Measurements from ENCODE around the gene RPL36AL. TPM values are rescaled to one million over a fixed set of nuclear protein-coding genes. Genes with fewer than 3 reads are reported as not detected.

Gene RPL36AL
- total RNA-seq, 1 donor from 2014 or later = 170 TPM

DNA sequence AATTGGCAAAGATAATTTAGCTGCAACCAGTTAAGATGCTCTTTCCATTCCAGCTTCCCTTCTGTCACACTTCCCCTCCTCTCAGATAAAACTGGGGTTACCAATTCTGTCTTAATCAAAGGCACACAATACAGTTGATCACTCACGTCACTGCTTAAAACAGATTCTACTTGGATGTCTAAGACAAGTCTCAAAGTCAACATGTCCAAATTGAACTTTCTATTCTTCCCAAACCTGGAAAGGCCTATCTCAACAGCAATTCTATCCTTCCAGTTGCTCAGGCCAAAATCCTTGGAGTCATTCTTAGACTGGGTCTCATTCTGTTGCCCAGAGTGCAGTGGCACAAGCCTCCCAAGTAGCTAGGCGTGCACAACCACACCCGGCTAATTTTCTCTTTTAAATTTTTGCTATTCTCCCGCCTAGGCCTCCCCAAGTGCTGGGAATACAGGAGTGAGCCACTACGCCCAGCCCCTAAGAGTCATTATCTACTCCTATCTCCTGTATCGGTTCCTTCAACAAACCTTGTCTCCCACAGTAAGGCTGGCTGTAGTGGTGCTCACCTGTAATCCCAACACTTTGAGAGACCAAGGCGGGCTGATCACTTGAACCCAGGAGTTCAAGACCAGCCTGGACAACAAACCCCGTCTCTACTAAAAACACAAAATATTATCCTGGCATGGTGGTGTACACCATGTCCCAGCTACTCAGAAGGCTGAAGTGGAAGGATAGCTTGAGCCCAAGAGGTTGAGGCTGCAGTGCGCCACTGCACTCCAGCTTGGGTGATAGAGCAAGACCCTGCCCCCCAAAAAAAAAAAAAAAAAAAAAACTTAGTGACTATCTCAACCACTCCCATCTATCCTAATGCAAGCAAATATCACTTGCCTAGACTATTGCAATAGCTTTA lies 39.0 kb downstream of the RPL36AL start:
- Mint-ChIP-seq H3K27me3 (ENCODE audit: insufficient read depth, low read depth) (peaks cover 14% of the 10 kb centered on the region), H3K4me1 (peaks cover 28% of the 10 kb centered on the region), H3K27ac (no peak overlapping the region), H3K9me3 (peaks cover 4% of the 10 kb centered on the region), H3K36me3 (peaks cover 48% of the 10 kb centered on the region), H3K4me3 (peak overlapping the region; percentile 31)
- Histone ChIP-seq H3K79me2 (ENCODE audit: low read depth) (peaks cover 78% of the 10 kb centered on the region), H3K27ac (no peak overlapping the region), H3K4me1 (peaks cover 6% of the 10 kb centered on the region), H3K36me3 (peaks cover 15% of the 10 kb centered on the region), H3K27me3 (no peaks in the 10 kb centered on the region), H3K4me3 (no peak overlapping the region), H4K20me1 (ENCODE audit: low read depth) (peaks cover 79% of the 10 kb centered on the region), H3F3A (ENCODE audit: low read depth) (peaks cover 28% of the 10 kb centered on the region), H3K9ac (no peak overlapping the region), H3K9me3 (ENCODE audit: low read depth) (no peaks in the 10 kb centered on the region), H2AFZ (replicated peaks) (no peak overlapping the region), H3K4me2 (no peak overlapping the region)
- DNase-seq (ENCODE audit: low spot score) = no peak
- TF ChIP-seq EZH2phosphoT487 (IDR thresholded peaks at IDR 0.05) (no peak), EZH2 (IDR thresholded peaks at IDR 0.05) (no peak)
- TF ChIP-seq, protein P1, sequence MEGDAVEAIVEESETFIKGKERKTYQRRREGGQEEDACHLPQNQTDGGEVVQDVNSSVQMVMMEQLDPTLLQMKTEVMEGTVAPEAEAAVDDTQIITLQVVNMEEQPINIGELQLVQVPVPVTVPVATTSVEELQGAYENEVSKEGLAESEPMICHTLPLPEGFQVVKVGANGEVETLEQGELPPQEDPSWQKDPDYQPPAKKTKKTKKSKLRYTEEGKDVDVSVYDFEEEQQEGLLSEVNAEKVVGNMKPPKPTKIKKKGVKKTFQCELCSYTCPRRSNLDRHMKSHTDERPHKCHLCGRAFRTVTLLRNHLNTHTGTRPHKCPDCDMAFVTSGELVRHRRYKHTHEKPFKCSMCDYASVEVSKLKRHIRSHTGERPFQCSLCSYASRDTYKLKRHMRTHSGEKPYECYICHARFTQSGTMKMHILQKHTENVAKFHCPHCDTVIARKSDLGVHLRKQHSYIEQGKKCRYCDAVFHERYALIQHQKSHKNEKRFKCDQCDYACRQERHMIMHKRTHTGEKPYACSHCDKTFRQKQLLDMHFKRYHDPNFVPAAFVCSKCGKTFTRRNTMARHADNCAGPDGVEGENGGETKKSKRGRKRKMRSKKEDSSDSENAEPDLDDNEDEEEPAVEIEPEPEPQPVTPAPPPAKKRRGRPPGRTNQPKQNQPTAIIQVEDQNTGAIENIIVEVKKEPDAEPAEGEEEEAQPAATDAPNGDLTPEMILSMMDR (IDR thresholded peaks at IDR 0.05) = no peak

- Mint-ChIP-seq H3K4me1 (peaks cover 17% of the 10 kb centered on the region), H3K36me3 (peaks cover 46% of the 10 kb centered on the region), H3K27ac (no peak overlapping the region), H3K27me3 (ENCODE audit: insufficient read depth, low read depth) (no peaks in the 10 kb centered on the region), H3K4me3 (no peak overlapping the region), H3K9me3 (no peaks in the 10 kb centered on the region)
- no peak for DNase-seq (ENCODE audit: low spot score)
- peaks cover 6% of the 10 kb centered on the region for H3K4me1 ChIP-seq
- TF ChIP-seq EZH2phosphoT487 (IDR thresholded peaks at IDR 0.05) = no peak
- H3K9ac ChIP-seq = no peak overlapping the region
- no peaks in the 10 kb centered on the region for H3K9me3 ChIP-seq (ENCODE audit: low read depth)
- peaks cover 15% of the 10 kb centered on the region for H3K36me3 ChIP-seq
- H3K4me3 ChIP-seq = no peak overlapping the region
- H3K4me2 ChIP-seq = no peak overlapping the region
- H3K27ac ChIP-seq = no peak overlapping the region
- peaks cover 68% of the 10 kb centered on the region for H4K20me1 ChIP-seq (ENCODE audit: low read depth)
- no peaks in the 10 kb centered on the region for H3K27me3 ChIP-seq
- peaks cover 28% of the 10 kb centered on the region for H3F3A ChIP-seq (ENCODE audit: low read depth)
- H3K79me2 ChIP-seq (ENCODE audit: low read depth) = peaks cover 64% of the 10 kb centered on the region
- H2AFZ ChIP-seq (replicated peaks) = no peak overlapping the region
Measured at GRCh38 chr14:49579841-49580240, 40.6 kb downstream of the RPL36AL start.

DNA sequence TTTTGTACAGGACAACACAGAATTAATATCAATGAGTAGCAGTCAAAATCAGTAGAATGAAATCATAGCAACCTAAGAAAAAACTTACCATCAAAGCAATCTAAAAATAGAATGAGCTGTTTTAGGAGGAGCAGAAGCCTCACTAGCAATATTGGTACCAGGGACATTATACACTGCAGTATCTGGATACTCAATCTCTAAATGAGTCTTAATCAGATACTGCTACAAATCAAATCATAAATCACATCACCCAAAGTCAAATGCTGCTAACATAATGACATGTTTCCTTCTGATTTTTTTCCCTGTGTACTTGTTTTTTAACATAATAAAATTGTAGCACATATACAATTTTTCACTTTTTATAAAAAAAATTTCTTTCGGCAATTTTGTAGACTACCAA lies 42.3 kb downstream of the RPL36AL start:
- no peaks in the 10 kb centered on the region for H3K4me1 ChIP-seq
- no peak overlapping the region for H3K4me3 ChIP-seq
- H3K79me2 ChIP-seq (ENCODE audit: low read depth) = peaks cover 47% of the 10 kb centered on the region
- no peak overlapping the region for H3K27ac ChIP-seq
- H3K4me2 ChIP-seq = no peak overlapping the region
- H3K4me3 Mint-ChIP-seq = no peak overlapping the region
- H2AFZ ChIP-seq (replicated peaks) = no peak overlapping the region
- peaks cover 51% of the 10 kb centered on the region for H4K20me1 ChIP-seq (ENCODE audit: low read depth)
- no peak overlapping the region for H3K27ac Mint-ChIP-seq
- TF ChIP-seq EZH2 (IDR thresholded peaks at IDR 0.05) = no peak
- TF ChIP-seq EZH2phosphoT487 (IDR thresholded peaks at IDR 0.05) = no peak
- TF ChIP-seq, protein P1 (IDR thresholded peaks at IDR 0.05) = no peak
- H3K9ac ChIP-seq = no peak overlapping the region
- H3F3A ChIP-seq (ENCODE audit: low read depth) = peaks cover 16% of the 10 kb centered on the region
- H3K9me3 Mint-ChIP-seq = no peaks in the 10 kb centered on the region
- H3K27me3 ChIP-seq = no peaks in the 10 kb centered on the region
- peaks cover 8% of the 10 kb centered on the region for H3K36me3 ChIP-seq
- H3K27me3 Mint-ChIP-seq (ENCODE audit: insufficient read depth, low read depth) = no peaks in the 10 kb centered on the region
- DNase-seq (ENCODE audit: low spot score) = no peak
- peaks cover 3% of the 10 kb centered on the region for H3K4me1 Mint-ChIP-seq
- H3K36me3 Mint-ChIP-seq = peaks cover 48% of the 10 kb centered on the region
- H3K9me3 ChIP-seq (ENCODE audit: low read depth) = no peaks in the 10 kb centered on the region

- H3K4me2 ChIP-seq = no peak overlapping the region
- peaks cover 6% of the 10 kb centered on the region for H3K79me2 ChIP-seq (ENCODE audit: low read depth)
- peaks cover 50% of the 10 kb centered on the region for H3K36me3 Mint-ChIP-seq
- no peaks in the 10 kb centered on the region for H3K4me1 Mint-ChIP-seq
- no peaks in the 10 kb centered on the region for H3K9me3 ChIP-seq (ENCODE audit: low read depth)
- no peak overlapping the region for H3K9ac ChIP-seq
- no peak overlapping the region for H3K27ac ChIP-seq
- H3K36me3 ChIP-seq = peaks cover 13% of the 10 kb centered on the region
- H3K27me3 ChIP-seq = no peaks in the 10 kb centered on the region
- no peak for DNase-seq (ENCODE audit: low spot score)
- H3K27me3 Mint-ChIP-seq (ENCODE audit: insufficient read depth, low read depth) = no peaks in the 10 kb centered on the region
- no peaks in the 10 kb centered on the region for H3F3A ChIP-seq (ENCODE audit: low read depth)
- no peak overlapping the region for H3K4me3 Mint-ChIP-seq
- H3K4me3 ChIP-seq = no peak overlapping the region
- no peaks in the 10 kb centered on the region for H3K4me1 ChIP-seq
- TF ChIP-seq, protein P1 (IDR thresholded peaks at IDR 0.05) = no peak
- no peak for TF ChIP-seq EZH2phosphoT487 (IDR thresholded peaks at IDR 0.05)
- TF ChIP-seq EZH2 (IDR thresholded peaks at IDR 0.05) = no peak
- H3K9me3 Mint-ChIP-seq = peaks cover 2% of the 10 kb centered on the region
- H2AFZ ChIP-seq (replicated peaks) = no peak overlapping the region
- no peak overlapping the region for H3K27ac Mint-ChIP-seq
- peaks cover 10% of the 10 kb centered on the region for H4K20me1 ChIP-seq (ENCODE audit: low read depth)
Measured at GRCh38 chr14:49574038-49574437, 46.4 kb downstream of the RPL36AL start.
